CD4-positive, alpha-beta memory T cell (primary cell): Measurements from ENCODE around the gene BCAS1. TPM values are rescaled to one million over a fixed set of nuclear protein-coding genes. Genes with fewer than 3 reads are reported as not detected.

Source experiments
- CTCF ChIA-PET: fragments of 350-600 bp; sonication (Branson Sonifier 250); formaldehyde crosslinking; loops from one replicate; lab custom pipeline; 2021; ENCODE audit warnings: inconsistent platforms; ENCODE audit not compliant: partially characterized antibody; lab: Charles Lee
- POLR2A ChIA-PET: fragments of 350-600 bp; sonication (Branson Sonifier 250); formaldehyde crosslinking; loops from one replicate; lab custom pipeline; 2021; ENCODE audit not compliant: partially characterized antibody; lab: Charles Lee
- DNase-seq, 5 donors: peaks; one replicate each; pipeline versions ENCODE4 v3.0.0 to v3.0.0-alpha.2; 2020 to 2022; ENCODE audit warnings: mixed read lengths in 1 of 5
- H3K27ac ChIP-seq: one replicate; pipeline ENCODE4 v1.7.0; 2013; ENCODE audit warnings: low read depth, low read length
- H3K27me3 ChIP-seq: 2 replicates; pipeline ENCODE4 v1.7.0; 2013; ENCODE audit warnings: mild to moderate bottlenecking, low read length, moderate library complexity; ENCODE audit not compliant: insufficient read depth
- H3K36me3 ChIP-seq: 2 replicates; pipeline ENCODE4 v1.7.0; 2013; ENCODE audit warnings: mild to moderate bottlenecking, low read length, moderate library complexity; ENCODE audit not compliant: insufficient read depth
- H3K4me1 ChIP-seq: 2 replicates; pipeline ENCODE4 v1.7.0; 2013; ENCODE audit warnings: mild to moderate bottlenecking, low read length, moderate library complexity; ENCODE audit not compliant: insufficient read depth
- H3K4me3 ChIP-seq, 2 donors: one replicate each; pipeline ENCODE4 v1.7.0; 2013; ENCODE audit warnings: low read length in 2 of 2, mild to moderate bottlenecking in 1 of 2
- H3K9me3 ChIP-seq, 2 donors: one replicate each; pipeline ENCODE4 v1.7.0; 2013; ENCODE audit warnings: low read length in 2 of 2, control low read depth in 1 of 2; ENCODE audit not compliant: control insufficient read depth in 1 of 2
- H3K27ac Mint-ChIP-seq, 7 donors: one replicate each; pipeline ENCODE4 v1.8.0; 2020 to 2021; ENCODE audit warnings: mixed read lengths in 7 of 7, mild to moderate bottlenecking in 6 of 7, inconsistent platforms in 3 of 7, moderate library complexity in 3 of 7
- H3K27me3 Mint-ChIP-seq, 2 donors: one replicate each; pipeline ENCODE4 v1.8.0; 2020 to 2021; ENCODE audit warnings: mixed read lengths in 2 of 2
- H3K36me3 Mint-ChIP-seq, 2 donors: one replicate each; pipeline ENCODE4 v1.8.0; 2020 to 2021; ENCODE audit warnings: mixed read lengths in 2 of 2, inconsistent platforms in 1 of 2, mild to moderate bottlenecking in 1 of 2
- H3K4me1 Mint-ChIP-seq, 4 donors: one replicate each; pipeline ENCODE4 v1.8.0; 2020 to 2021; ENCODE audit warnings: mixed read lengths in 4 of 4, mild to moderate bottlenecking in 1 of 4
- H3K4me3 Mint-ChIP-seq, 8 donors: one replicate each; pipeline ENCODE4 v1.8.0; 2020 to 2021; ENCODE audit warnings: mixed read lengths in 8 of 8, mild to moderate bottlenecking in 7 of 8, moderate library complexity in 6 of 8, inconsistent platforms in 3 of 8
- H3K9me3 Mint-ChIP-seq, 8 donors: one replicate each; pipeline ENCODE4 v1.8.0; 2020 to 2021; ENCODE audit warnings: mixed read lengths in 8 of 8, mild to moderate bottlenecking in 5 of 8, inconsistent platforms in 3 of 8, moderate library complexity in 1 of 8
- intact Hi-C: fragments of 100-400 bp; cut with micrococcal nuclease; formaldehyde crosslinking; loops from one replicate; pipeline ENCODE4 v1.15.1; 2023
- polyA plus RNA-seq, 2 donors: library from polyadenylated mRNA; unstranded; fragments of 300-500 nt; fragmentation: Illumina TruSeq; gene quantifications; one replicate each; pipeline ENCODE4 v1.2.3, GENCODE V29; 2021
- total RNA-seq, 2 experiments: library from RNA; stranded (reverse); gene quantifications; one replicate each; pipeline ENCODE4 v1.2.3, GENCODE V29; 2021

Gene BCAS1
- total and polyA plus RNA-seq, 4 experiments from 2014 or later: 0.17 to 0.32 (median 0.25) TPM; not detected in 1

GRCh38 chr20:54094268-54094580 is 23.8 kb upstream of the BCAS1 start:
- no peaks in the 10 kb centered on the region for H3K27me3 ChIP-seq
- no peak overlapping the region for H3K4me3 ChIP-seq
- H3K9me3 ChIP-seq: no peaks in the 10 kb centered on the region
- no peaks in the 10 kb centered on the region for H3K36me3 Mint-ChIP-seq
- no peak for DNase-seq
- H3K36me3 ChIP-seq: no peaks in the 10 kb centered on the region
- peaks cover 5 to 7% of the 10 kb centered on the region in 2 donors for H3K27me3 Mint-ChIP-seq
- ChIA-PET POLR2A (no interaction called here), CTCF (interaction anchor here (0.6 to 7.0 kb wide), 6 partner anchors 11 to 553 kb away, joined by 3 to 60 read pairs (median 4); no protein-coding TSS in a partner anchor)
- H3K4me1 Mint-ChIP-seq: peaks cover 0 to 5% (median 1%) of the 10 kb centered on the region in 4 donors
- H3K27ac Mint-ChIP-seq: no peak overlapping the region
- H3K27ac ChIP-seq: no peak overlapping the region
- intact Hi-C loops: no loop called here
- H3K9me3 Mint-ChIP-seq: no peaks in the 10 kb centered on the region
- no peak overlapping the region for H3K4me3 Mint-ChIP-seq
- H3K4me1 ChIP-seq: no peaks in the 10 kb centered on the region

- Mint-ChIP-seq H3K9me3 (no peaks in the 10 kb centered on the region), H3K27me3 (peaks cover 5 to 7% of the 10 kb centered on the region in 2 donors), H3K4me3 (no peak overlapping the region), H3K36me3 (no peaks in the 10 kb centered on the region), H3K27ac (no peak overlapping the region), H3K4me1 (peaks cover 0 to 5% (median 1%) of the 10 kb centered on the region in 4 donors)
- ChIA-PET POLR2A (no interaction called here), CTCF (interaction anchor here (0.6 to 7.0 kb wide), 6 partner anchors 12 to 554 kb away, joined by 3 to 60 read pairs (median 4); no protein-coding TSS in a partner anchor)
- Histone ChIP-seq H3K4me3 (no peak overlapping the region), H3K36me3 (no peaks in the 10 kb centered on the region), H3K27ac (no peak overlapping the region), H3K27me3 (no peaks in the 10 kb centered on the region), H3K9me3 (no peaks in the 10 kb centered on the region), H3K4me1 (no peaks in the 10 kb centered on the region)
- no peak for DNase-seq
- intact Hi-C loops: no loop called here
Observed at GRCh38 chr20:54093423-54094267, 23.3 kb upstream of the BCAS1 start.

DNA sequence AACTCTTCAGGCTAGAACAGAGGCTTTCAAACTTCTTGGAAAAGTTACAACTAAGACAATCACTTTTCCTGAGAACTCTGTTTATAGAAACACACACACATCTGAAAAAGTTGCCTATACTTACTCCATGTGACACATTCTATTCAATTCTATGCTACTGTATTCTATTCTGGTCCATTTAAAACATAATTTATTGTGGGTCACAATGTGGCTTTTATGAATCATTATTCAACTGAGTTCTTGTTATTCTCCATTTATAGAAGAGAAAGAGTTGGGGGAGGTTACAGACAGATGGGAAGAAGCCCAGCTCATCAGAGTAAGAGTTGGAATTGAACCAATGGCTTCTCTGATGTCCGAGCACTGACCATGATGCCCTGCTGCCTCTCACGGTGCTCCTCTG is 21.6 kb upstream of the BCAS1 start:
- POLR2A ChIA-PET: no interaction called here
- no peaks in the 10 kb centered on the region for H3K9me3 Mint-ChIP-seq
- intact Hi-C loops: no loop called here
- H3K4me3 Mint-ChIP-seq: no peak overlapping the region
- Histone ChIP-seq H3K27ac (no peak overlapping the region), H3K4me1 (no peaks in the 10 kb centered on the region), H3K4me3 (no peak overlapping the region), H3K36me3 (no peaks in the 10 kb centered on the region), H3K9me3 (no peaks in the 10 kb centered on the region), H3K27me3 (no peaks in the 10 kb centered on the region)
- no peaks in the 10 kb centered on the region for H3K36me3 Mint-ChIP-seq
- CTCF ChIA-PET: interaction anchor here (7.0 kb wide), 1 partner anchor 13 kb away, joined by 60 read pairs; no protein-coding TSS in a partner anchor
- DNase-seq: no peak
- peaks cover 4 to 7% of the 10 kb centered on the region in 2 donors for H3K27me3 Mint-ChIP-seq
- H3K27ac Mint-ChIP-seq: no peak overlapping the region
- peaks cover 0 to 5% (median 1%) of the 10 kb centered on the region in 4 donors for H3K4me1 Mint-ChIP-seq

- H3K27me3 ChIP-seq: no peaks in the 10 kb centered on the region
- no peaks in the 10 kb centered on the region for H3K4me1 ChIP-seq
- H3K36me3 ChIP-seq: no peaks in the 10 kb centered on the region
- ChIA-PET CTCF (interaction anchor here (7.0 kb wide), 1 partner anchor 14 kb away, joined by 60 read pairs; no protein-coding TSS in a partner anchor), POLR2A (no interaction called here)
- DNase-seq: no peak
- peaks cover 0 to 5% (median 1%) of the 10 kb centered on the region in 4 donors for H3K4me1 Mint-ChIP-seq
- H3K9me3 ChIP-seq: no peaks in the 10 kb centered on the region
- no peak overlapping the region for H3K27ac ChIP-seq
- no peak overlapping the region for H3K4me3 Mint-ChIP-seq
- intact Hi-C loops: no loop called here
- H3K9me3 Mint-ChIP-seq: no peaks in the 10 kb centered on the region
- peaks cover 2 to 4% of the 10 kb centered on the region in 2 donors for H3K27me3 Mint-ChIP-seq
- H3K36me3 Mint-ChIP-seq: no peaks in the 10 kb centered on the region
- H3K27ac Mint-ChIP-seq: peak overlapping the region in 1 of 7 donors; percentile 38
- no peak overlapping the region for H3K4me3 ChIP-seq
Observed at GRCh38 chr20:54091120-54091480, 20.7 kb upstream of the BCAS1 start.

- no peak for DNase-seq
- Mint-ChIP-seq H3K27me3 (peaks cover 2 to 4% of the 10 kb centered on the region in 2 donors), H3K9me3 (no peaks in the 10 kb centered on the region), H3K27ac (peak overlapping the region in 1 of 7 donors; percentile 38), H3K4me3 (no peak overlapping the region), H3K36me3 (no peaks in the 10 kb centered on the region), H3K4me1 (peaks cover 0 to 5% (median 1%) of the 10 kb centered on the region in 4 donors)
- H3K4me3 ChIP-seq: no peak overlapping the region
- H3K36me3 ChIP-seq: no peaks in the 10 kb centered on the region
- no peak overlapping the region for H3K27ac ChIP-seq
- CTCF ChIA-PET: interaction anchor here (1.8 to 7.0 kb wide), 2 partner anchors 11 to 15 kb away, joined by 6 to 60 read pairs; no protein-coding TSS in a partner anchor
- intact Hi-C loops: no loop called here
- POLR2A ChIA-PET: no interaction called here
- H3K27me3 ChIP-seq: no peaks in the 10 kb centered on the region
- H3K4me1 ChIP-seq: no peaks in the 10 kb centered on the region
- no peaks in the 10 kb centered on the region for H3K9me3 ChIP-seq
Observed at GRCh38 chr20:54090230-54091119, 20.1 kb upstream of the BCAS1 start.

DNA sequence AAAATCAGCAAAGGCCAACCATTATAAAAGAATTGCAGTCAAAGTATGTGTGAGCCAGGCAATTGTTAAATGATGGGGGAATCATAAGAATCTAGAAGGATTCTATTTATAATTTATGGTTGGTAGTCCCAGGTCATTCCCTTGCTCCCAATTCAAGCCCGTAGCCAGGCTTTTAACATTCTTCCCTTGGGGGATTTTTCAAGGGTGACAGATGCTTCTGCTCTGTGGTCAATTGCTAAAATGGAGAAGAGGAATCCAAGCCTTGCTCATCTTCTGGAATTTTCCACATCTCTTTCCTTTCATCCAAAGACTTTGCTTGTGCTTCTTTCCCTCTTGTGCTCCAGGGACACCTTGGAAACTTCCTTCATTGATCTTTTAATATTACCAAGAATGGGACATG is 18.0 kb upstream of the BCAS1 start:
- Mint-ChIP-seq H3K9me3 (peaks cover 0 to 4% (median 0%) of the 10 kb centered on the region in 8 donors), H3K27me3 (peaks cover 2 to 8% of the 10 kb centered on the region in 2 donors), H3K27ac (no peak overlapping the region), H3K4me3 (no peak overlapping the region), H3K36me3 (peaks cover 0 to 3% of the 10 kb centered on the region in 2 donors), H3K4me1 (peaks cover 0 to 6% (median 2%) of the 10 kb centered on the region in 4 donors)
- POLR2A ChIA-PET: no interaction called here
- no peaks in the 10 kb centered on the region for H3K4me1 ChIP-seq
- CTCF ChIA-PET: no interaction called here
- no peaks in the 10 kb centered on the region for H3K9me3 ChIP-seq
- no peaks in the 10 kb centered on the region for H3K36me3 ChIP-seq
- intact Hi-C loops: no loop called here
- DNase-seq: no peak
- no peak overlapping the region for H3K4me3 ChIP-seq
- H3K27me3 ChIP-seq: no peaks in the 10 kb centered on the region
- no peak overlapping the region for H3K27ac ChIP-seq
